ENCODE measurements around the gene CAPZA2. TPM values are rescaled to one million over a fixed set of nuclear protein-coding genes. Genes with fewer than 3 reads are reported as not detected.

The CAPZA2 gene
- total and polyA plus RNA-seq, 2 experiments from 2014 or later: 150 to 348 TPM

DNA sequence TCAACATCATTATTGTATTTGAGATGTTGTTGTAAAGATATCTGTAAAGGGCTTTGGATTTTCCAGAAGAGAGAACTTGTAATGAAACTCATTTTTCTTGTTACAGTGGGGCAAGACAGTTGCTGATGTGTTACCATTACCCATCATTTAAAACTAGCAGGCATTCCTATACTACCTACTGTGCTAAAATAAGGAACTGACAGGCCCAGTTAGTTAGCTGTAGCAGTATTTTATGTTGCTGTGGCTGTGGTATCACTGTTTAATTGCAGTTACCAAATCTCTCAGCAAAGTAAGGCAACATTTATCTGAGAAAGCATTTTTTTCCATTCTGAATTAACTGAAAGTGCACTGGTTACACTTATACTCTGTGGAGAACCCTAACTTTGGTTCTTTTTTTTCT is 100.8 kb downstream of the CAPZA2 start:
- Histone ChIP-seq H3K4me3 (no peak overlapping the region), H3K36me3 (no peaks in the 10 kb centered on the region), H3K27me3 (no peaks in the 10 kb centered on the region), H3K4me1 (ENCODE audit: low read depth) (peaks cover 4% of the 10 kb centered on the region), H3K27ac (peak overlapping the region; percentile 14), H3K9me3 (ENCODE audit: low read depth) (no peaks in the 10 kb centered on the region)
- DNase-seq (ENCODE audit: low read depth in 1 of 2, low spot score in 1 of 2): no peak
- TF ChIP-seq, protein P1, sequence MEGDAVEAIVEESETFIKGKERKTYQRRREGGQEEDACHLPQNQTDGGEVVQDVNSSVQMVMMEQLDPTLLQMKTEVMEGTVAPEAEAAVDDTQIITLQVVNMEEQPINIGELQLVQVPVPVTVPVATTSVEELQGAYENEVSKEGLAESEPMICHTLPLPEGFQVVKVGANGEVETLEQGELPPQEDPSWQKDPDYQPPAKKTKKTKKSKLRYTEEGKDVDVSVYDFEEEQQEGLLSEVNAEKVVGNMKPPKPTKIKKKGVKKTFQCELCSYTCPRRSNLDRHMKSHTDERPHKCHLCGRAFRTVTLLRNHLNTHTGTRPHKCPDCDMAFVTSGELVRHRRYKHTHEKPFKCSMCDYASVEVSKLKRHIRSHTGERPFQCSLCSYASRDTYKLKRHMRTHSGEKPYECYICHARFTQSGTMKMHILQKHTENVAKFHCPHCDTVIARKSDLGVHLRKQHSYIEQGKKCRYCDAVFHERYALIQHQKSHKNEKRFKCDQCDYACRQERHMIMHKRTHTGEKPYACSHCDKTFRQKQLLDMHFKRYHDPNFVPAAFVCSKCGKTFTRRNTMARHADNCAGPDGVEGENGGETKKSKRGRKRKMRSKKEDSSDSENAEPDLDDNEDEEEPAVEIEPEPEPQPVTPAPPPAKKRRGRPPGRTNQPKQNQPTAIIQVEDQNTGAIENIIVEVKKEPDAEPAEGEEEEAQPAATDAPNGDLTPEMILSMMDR (IDR thresholded peaks at IDR 0.05; ENCODE audit: low read depth, low read length): no peak

DNA sequence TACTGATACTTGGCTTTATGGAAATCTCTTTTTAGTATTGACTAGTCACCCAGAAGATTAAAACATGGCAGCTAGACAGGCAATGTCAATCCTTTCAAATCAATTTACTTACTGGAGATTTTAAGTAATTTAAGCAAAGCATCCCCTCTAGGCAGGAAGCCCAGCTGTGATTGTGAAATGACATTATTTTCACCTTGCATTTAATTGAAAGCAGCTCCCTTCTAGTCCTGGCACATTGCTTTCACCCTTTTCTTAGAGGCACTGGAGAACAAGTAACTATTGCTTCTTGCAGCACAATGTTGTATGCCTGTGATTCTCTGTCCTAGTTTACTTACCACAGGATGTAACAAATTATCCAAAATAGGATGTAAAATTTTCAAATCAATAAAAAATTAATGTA is 104.2 kb downstream of the CAPZA2 start:
- no peaks in the 10 kb centered on the region for H3K9me3 ChIP-seq (ENCODE audit: low read depth)
- no peak overlapping the region for H3K4me3 ChIP-seq
- H3K27ac ChIP-seq: no peak overlapping the region
- H3K27me3 ChIP-seq: no peaks in the 10 kb centered on the region
- DNase-seq (ENCODE audit: low read depth in 1 of 2, low spot score in 1 of 2): no peak
- no peaks in the 10 kb centered on the region for H3K36me3 ChIP-seq
- H3K4me1 ChIP-seq (ENCODE audit: low read depth): peaks cover 13% of the 10 kb centered on the region
- TF ChIP-seq, protein P1 (IDR thresholded peaks at IDR 0.05; ENCODE audit: low read depth, low read length): no peak

DNA sequence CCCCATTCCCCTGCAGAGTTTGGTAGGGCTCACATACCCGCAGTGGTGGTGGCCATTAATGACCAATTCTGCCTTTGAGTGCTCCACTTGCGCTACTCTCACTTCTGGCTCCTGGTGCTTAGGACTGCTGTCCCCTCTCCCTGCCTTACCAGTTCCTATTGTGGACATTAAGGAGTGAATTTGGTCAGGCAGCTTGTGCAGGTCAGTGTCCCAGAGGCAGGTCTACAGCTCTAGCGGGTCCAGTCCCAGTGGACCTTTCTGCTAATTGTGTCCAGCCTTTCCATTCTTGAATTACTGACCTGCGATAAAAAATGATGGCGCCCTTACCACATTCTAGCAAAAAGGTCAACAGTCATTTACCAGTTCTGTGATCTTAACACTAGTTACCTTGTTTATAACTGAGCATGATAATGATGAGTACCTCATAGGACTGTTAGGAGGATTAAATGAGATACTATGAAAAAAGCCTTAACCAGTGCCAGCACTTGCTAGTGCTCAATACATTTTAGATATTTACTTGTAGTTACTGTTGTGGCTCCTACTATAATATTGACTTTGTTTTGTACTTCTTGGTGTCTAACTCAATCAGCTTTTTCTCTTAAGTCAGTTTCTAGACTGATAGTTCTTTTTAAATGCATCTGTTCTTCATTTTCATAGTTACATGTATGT is 105.0 kb downstream of the CAPZA2 start:
- Histone ChIP-seq H3K27ac (no peak overlapping the region), H3K36me3 (no peaks in the 10 kb centered on the region), H3K4me1 (ENCODE audit: low read depth) (peaks cover 13% of the 10 kb centered on the region), H3K27me3 (no peaks in the 10 kb centered on the region), H3K4me3 (no peak overlapping the region), H3K9me3 (ENCODE audit: low read depth) (no peaks in the 10 kb centered on the region)
- no peak for DNase-seq (ENCODE audit: low read depth in 1 of 2, low spot score in 1 of 2)
- TF ChIP-seq, protein P1 (IDR thresholded peaks at IDR 0.05; ENCODE audit: low read depth, low read length): no peak

DNA sequence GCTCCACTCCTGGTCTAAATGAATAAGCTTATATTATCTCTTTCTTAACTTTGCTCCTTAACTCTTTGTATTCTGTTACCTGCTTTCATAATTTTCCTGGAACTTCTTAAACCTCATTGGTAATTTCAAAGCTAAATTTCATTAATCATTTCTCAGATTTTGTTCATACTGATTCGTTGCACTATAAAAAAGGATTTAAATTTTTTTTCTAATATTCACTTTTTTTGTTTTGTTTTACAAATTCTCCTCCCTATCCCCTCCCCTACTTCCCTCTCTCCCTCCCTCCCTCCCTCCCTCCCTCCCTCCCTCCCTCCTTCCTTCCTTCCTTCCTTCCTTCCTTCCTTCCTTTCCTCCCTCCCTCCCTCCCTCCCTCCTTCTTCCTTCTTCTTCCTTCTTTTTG is 105.6 kb downstream of the CAPZA2 start:
- DNase-seq (ENCODE audit: low read depth in 1 of 2, low spot score in 1 of 2): no peak
- no peaks in the 10 kb centered on the region for H3K9me3 ChIP-seq (ENCODE audit: low read depth)

DNA sequence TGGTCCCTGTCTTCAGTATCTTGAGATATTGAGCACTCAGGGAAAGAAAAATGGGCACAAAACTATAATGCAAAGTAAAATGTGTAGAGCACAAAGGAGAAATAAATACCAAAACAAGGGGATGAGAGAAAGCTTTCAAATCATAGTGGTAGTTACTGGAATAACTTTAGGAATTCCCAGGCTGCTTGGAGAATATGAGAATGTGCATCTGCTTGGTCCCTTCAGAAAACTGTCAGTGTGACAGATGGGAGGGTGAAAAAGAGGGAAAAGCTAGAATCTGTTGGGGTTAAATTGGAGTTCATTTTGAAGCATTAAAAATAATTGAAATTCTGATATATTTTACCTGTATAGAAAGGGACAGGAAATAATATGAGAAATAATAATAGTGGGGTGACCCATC is 106.2 kb downstream of the CAPZA2 start:
- no peak for DNase-seq (ENCODE audit: low read depth in 1 of 2, low spot score in 1 of 2)
- TF ChIP-seq, protein P1 (IDR thresholded peaks at IDR 0.05; ENCODE audit: low read depth, low read length): no peak
- Histone ChIP-seq H3K27me3 (no peaks in the 10 kb centered on the region), H3K9me3 (ENCODE audit: low read depth) (no peaks in the 10 kb centered on the region), H3K36me3 (no peaks in the 10 kb centered on the region), H3K4me3 (no peak overlapping the region), H3K4me1 (ENCODE audit: low read depth) (peaks cover 13% of the 10 kb centered on the region), H3K27ac (no peak overlapping the region)

More for the DNA sequence above, 105.6 kb downstream of the CAPZA2 start:
- TF ChIP-seq, protein P1 (IDR thresholded peaks at IDR 0.05; ENCODE audit: low read depth, low read length): no peak
- no peak overlapping the region for H3K4me3 ChIP-seq
- peaks cover 13% of the 10 kb centered on the region for H3K4me1 ChIP-seq (ENCODE audit: low read depth)
- no peaks in the 10 kb centered on the region for H3K36me3 ChIP-seq
- H3K27ac ChIP-seq: no peak overlapping the region
- H3K27me3 ChIP-seq: no peaks in the 10 kb centered on the region
